MM.1S (cell line): Measurements from ENCODE around the gene PGRMC2.

Experiments used
- DNase-seq: peaks from one replicate; pipeline ENCODE4 v3.0.0-alpha.2; 2015
- H2AFZ ChIP-seq: fragments of 300-600 bp; sonication (generic); 2 replicates; pipeline ENCODE4 v1.6.0; 2016; ENCODE audit warnings: antibody characterized with exemption, low read length
- H3F3A ChIP-seq: fragments of 300-600 bp; sonication (generic); 2 replicates; pipeline ENCODE4 v1.6.1; 2016; ENCODE audit warnings: mild to moderate bottlenecking, antibody characterized with exemption, low read length, moderate library complexity, mixed read lengths; ENCODE audit not compliant: insufficient read depth
- H3K27ac ChIP-seq: fragments of 300-600 bp; sonication (generic); 2 replicates; pipeline ENCODE4 v1.5.1; 2016; ENCODE audit warnings: mild to moderate bottlenecking, low read length
- H3K27me3 ChIP-seq: fragments of 300-600 bp; sonication (generic); replicated peaks from 2 replicates; pipeline ENCODE4 v1.6.0; 2016; ENCODE audit warnings: low read length; ENCODE audit not compliant: insufficient read depth
- H3K36me3 ChIP-seq: fragments of 300-600 bp; sonication (generic); replicated peaks from 2 replicates; pipeline ENCODE4 v1.6.1; 2016; ENCODE audit warnings: mild to moderate bottlenecking, low read length, mixed read lengths; ENCODE audit not compliant: insufficient read depth
- H3K4me1 ChIP-seq: fragments of 300-600 bp; sonication (generic); 2 replicates; pipeline ENCODE4 v1.6.1; 2016; ENCODE audit warnings: low read length, mixed read lengths
- H3K4me2 ChIP-seq: fragments of 300-600 bp; sonication (generic); 2 replicates; pipeline ENCODE4 v1.6.0; 2016; ENCODE audit warnings: low read depth, low read length
- H3K4me3 ChIP-seq: fragments of 300-600 bp; sonication (generic); 2 replicates; pipeline ENCODE4 v1.5.1; 2016; ENCODE audit warnings: low read length, mixed read lengths
- H3K79me2 ChIP-seq: fragments of 300-600 bp; sonication (generic); 2 replicates; pipeline ENCODE4 v1.6.1; 2016; ENCODE audit warnings: mixed run types, low read length, mixed read lengths
- H3K9ac ChIP-seq: fragments of 300-600 bp; sonication (generic); 2 replicates; pipeline ENCODE4 v1.6.1; 2016; ENCODE audit warnings: low read length, mixed read lengths
- H3K9me2 ChIP-seq: fragments of 300-600 bp; sonication (generic); replicated peaks from 2 replicates; pipeline ENCODE4 v1.6.1; 2016; ENCODE audit warnings: mild to moderate bottlenecking, low read length, mixed read lengths; ENCODE audit not compliant: insufficient read depth
- H3K9me3 ChIP-seq: fragments of 300-600 bp; sonication (generic); replicated peaks from 2 replicates; pipeline ENCODE4 v1.6.1; 2016; ENCODE audit warnings: mild to moderate bottlenecking, low read length, mixed read lengths; ENCODE audit not compliant: insufficient read depth
- H4K20me1 ChIP-seq: fragments of 300-600 bp; sonication (generic); 2 replicates; pipeline ENCODE4 v1.6.1; 2016; ENCODE audit warnings: mild to moderate bottlenecking, low read length, moderate library complexity, mixed read lengths; ENCODE audit not compliant: insufficient read depth
- CTCF ChIP-seq: fragments of 300-600 bp; sonication (generic); IDR thresholded peaks from 2 replicates; pipeline ENCODE4 v1.5.1; 2016; ENCODE audit warnings: antibody characterized with exemption, low read length, mixed read lengths
- EZH2 ChIP-seq: fragments of 300-600 bp; sonication (generic); optimal IDR thresholded peaks from 2 replicates; pipeline ENCODE3; 2017; ENCODE audit warnings: low read depth, mild to moderate bottlenecking, antibody characterized with exemption, low read length, mixed read lengths
- EZH2phosphoT487 ChIP-seq: fragments of 300-600 bp; sonication (generic); IDR thresholded peaks from 2 replicates; pipeline ENCODE4 v1.6.1; 2018; ENCODE audit warnings: antibody characterized with exemption, low read length

PGRMC2 gene

DNA sequence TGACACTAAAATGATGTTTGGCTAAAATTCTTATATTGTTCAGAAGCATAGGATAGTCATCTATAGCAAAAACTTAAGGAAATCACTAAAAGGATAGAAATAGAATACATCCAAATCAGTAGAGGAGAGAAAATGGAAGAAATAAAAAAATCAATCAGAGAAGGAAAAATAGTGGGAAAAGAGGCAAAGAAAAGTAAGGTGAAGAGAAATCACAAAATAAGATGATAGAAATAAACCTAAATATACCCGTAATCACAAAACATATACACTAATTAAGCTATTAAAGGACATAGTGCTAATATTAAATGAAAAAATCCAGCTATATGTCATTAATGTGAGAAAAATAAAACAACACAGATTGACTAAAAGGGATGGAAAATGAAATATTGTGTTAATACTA is 6.3 kb downstream of the PGRMC2 start:
- Histone ChIP-seq H3K9ac (no peak overlapping the region), H3K9me2 (no peaks in the 10 kb centered on the region), H2AFZ (no peak overlapping the region), H3K27me3 (no peaks in the 10 kb centered on the region), H3K9me3 (no peaks in the 10 kb centered on the region), H3K79me2 (peaks cover 95% of the 10 kb centered on the region), H3K4me3 (no peak overlapping the region), H3K4me2 (no peak overlapping the region), H3F3A (no peaks in the 10 kb centered on the region), H3K27ac (no peak overlapping the region), H3K36me3 (0 out of 2 replicates have a peak, but pooled peaks cover 7% of the 10 kb centered on the region), H3K4me1 (peaks cover 6% of the 10 kb centered on the region; the same call in 1 of the 2 replicates), H4K20me1 (no peaks in the 10 kb centered on the region)
- TF ChIP-seq CTCF = no peak
- TF ChIP-seq EZH2phosphoT487 = no peak
- no peak for TF ChIP-seq EZH2
- DNase-seq = no peak

- Histone ChIP-seq H3F3A (no peaks in the 10 kb centered on the region), H3K36me3 (peaks cover 11% of the 10 kb centered on the region; the same call in 1 of the 2 replicates), H3K9ac (no peak overlapping the region), H2AFZ (no peak overlapping the region), H3K27me3 (no peaks in the 10 kb centered on the region), H3K79me2 (peaks cover 95% of the 10 kb centered on the region), H3K4me2 (no peak overlapping the region), H3K9me3 (no peaks in the 10 kb centered on the region), H3K9me2 (no peaks in the 10 kb centered on the region), H3K27ac (no peak overlapping the region), H3K4me3 (no peak overlapping the region), H3K4me1 (no peaks in the 10 kb centered on the region), H4K20me1 (peaks cover 4% of the 10 kb centered on the region; the same call in 1 of the 2 replicates)
- no peak for DNase-seq
- TF ChIP-seq EZH2phosphoT487 (no peak), CTCF (no peak), EZH2 (no peak)
Measured at GRCh38 chr4:128279624-128280225, 7.9 kb downstream of the PGRMC2 start.

- TF ChIP-seq EZH2phosphoT487 (no peak), CTCF (no peak), EZH2 (no peak)
- DNase-seq = no peak
- Histone ChIP-seq H3K27me3 (no peaks in the 10 kb centered on the region), H3K9me3 (no peaks in the 10 kb centered on the region), H3F3A (no peaks in the 10 kb centered on the region), H3K4me1 (no peaks in the 10 kb centered on the region), H3K9ac (no peak overlapping the region), H3K27ac (no peak overlapping the region), H3K36me3 (peaks cover 13% of the 10 kb centered on the region; the same call in 1 of the 2 replicates), H3K79me2 (peaks cover 100% of the 10 kb centered on the region), H3K4me3 (no peak overlapping the region), H3K4me2 (no peak overlapping the region), H4K20me1 (peaks cover 4% of the 10 kb centered on the region; the same call in 1 of the 2 replicates), H3K9me2 (no peaks in the 10 kb centered on the region), H2AFZ (no peak overlapping the region)
Measured at GRCh38 chr4:128277856-128278255, 9.8 kb downstream of the PGRMC2 start.
